ENCODE measurements around the gene SGCG.
"Not testable (repeated sequence)": the region's sequence is repeated elsewhere in the genome, so short reads cannot be mapped to it uniquely, and the experiment has no call there.

The SGCG gene

DNA sequence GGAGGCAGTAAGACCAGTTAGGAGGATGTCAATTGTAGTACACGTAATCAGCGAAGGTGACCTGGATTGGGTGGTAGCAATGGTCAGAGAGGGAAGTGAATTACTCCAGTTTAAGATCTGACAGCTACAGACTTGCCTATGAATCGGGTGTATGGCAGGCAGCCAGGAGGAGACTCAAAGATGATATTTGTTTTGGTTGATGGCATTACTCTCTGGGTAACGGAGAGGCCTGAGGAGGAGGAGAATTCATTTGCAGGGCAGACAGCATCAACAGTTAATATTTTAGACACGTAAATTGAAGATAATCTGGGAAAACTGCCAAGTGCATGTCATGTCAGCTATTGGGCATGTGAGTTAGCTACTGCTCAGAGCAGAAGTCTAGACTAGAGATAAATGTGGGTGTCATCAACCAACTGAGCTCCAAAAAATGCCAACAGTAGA lies 109.2 kb downstream of the SGCG start:
- peak; percentile 7 for DNase-seq (ENCODE audit: low read depth)
- TF ChIP-seq CTCF (conservative IDR thresholded peaks at IDR 0.05; ENCODE audit: low read depth, low read length): no peak
- H3K4me3 ChIP-seq (ENCODE audit: low read length): no peak overlapping the region

DNA sequence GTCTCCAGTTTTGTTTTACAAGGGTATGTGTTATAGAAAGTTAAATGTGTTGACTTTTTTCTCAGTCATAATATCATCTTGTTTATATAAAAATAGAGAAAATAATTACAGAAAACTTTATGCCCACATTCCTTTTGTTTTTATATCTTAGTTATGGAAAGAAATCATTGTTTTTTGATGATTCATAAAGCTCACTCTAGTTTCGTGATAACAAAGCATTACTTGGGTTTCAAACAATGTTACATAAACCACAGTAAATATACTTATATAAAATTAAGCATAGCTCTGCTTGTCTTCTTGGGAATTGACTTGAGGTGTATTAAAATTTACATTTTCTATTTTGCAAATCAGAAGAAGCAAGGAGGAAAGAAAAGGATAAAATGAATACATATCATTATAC lies 111.8 kb downstream of the SGCG start:
- H3K4me3 ChIP-seq (ENCODE audit: low read length): no peak overlapping the region
- no peak for DNase-seq (ENCODE audit: low read depth)
- no peak for TF ChIP-seq CTCF (conservative IDR thresholded peaks at IDR 0.05; ENCODE audit: low read depth, low read length)

DNA sequence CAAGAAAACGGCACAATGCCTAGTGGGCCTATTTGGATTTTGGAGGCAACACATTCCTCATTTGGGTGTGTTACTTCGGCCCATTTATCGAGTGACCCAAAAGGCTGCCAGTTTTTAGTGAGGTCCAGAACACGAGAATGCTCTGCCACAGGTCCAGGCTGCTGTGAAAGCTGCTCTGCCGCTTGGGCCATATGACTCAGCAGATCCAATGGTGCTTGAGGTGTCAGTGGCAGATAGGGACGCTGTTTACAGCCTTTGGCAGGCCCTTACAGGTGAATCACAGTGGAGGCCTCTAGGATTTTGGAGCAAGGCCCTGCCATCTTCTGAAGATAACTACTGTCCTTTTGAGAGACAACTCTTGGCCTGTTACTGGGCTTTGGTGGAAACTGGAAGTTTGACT lies 134.1 kb downstream of the SGCG start:
- H3K4me3 ChIP-seq (ENCODE audit: low read length); DNase-seq (ENCODE audit: low read depth): not testable (repeated sequence)

GRCh38 chr13:23319883-23320224 lies 139.1 kb downstream of the SGCG start:
- DNase-seq (ENCODE audit: low read depth): no peak
- no peak overlapping the region for H3K4me3 ChIP-seq (ENCODE audit: low read length)
- TF ChIP-seq CTCF (conservative IDR thresholded peaks at IDR 0.05; ENCODE audit: low read depth, low read length): no peak

DNA sequence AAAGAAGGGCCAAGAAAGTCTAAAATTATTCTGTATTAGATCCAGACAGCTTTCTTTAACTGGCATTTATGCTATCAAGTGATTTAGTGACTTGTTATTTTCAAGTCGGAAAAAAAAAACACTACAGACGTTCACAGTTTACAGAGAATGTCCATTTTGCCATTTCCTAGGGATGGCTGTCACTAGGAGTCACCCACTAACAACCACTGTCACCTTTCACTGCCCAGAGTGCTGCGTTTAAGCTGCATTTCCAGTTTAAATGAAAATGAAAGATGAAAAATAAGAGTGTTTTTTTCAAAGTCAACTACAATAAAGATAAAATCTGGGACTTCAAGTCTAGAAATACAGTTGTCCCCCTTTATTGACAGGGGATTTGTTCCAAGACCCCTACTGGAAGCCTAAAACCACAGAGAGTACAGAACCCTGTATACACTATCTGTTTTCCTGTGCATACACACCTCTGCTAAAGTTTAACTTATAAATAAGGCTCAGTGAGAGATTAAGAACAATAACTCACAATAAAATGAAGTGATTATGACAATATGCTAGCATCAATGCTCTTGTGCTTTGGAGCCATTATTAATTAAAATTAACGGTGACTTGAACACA lies 140.3 kb downstream of the SGCG start:
- TF ChIP-seq CTCF (conservative IDR thresholded peaks at IDR 0.05; ENCODE audit: low read depth, low read length): no peak
- DNase-seq (ENCODE audit: low read depth): no peak
- no peak overlapping the region for H3K4me3 ChIP-seq (ENCODE audit: low read length)

DNA sequence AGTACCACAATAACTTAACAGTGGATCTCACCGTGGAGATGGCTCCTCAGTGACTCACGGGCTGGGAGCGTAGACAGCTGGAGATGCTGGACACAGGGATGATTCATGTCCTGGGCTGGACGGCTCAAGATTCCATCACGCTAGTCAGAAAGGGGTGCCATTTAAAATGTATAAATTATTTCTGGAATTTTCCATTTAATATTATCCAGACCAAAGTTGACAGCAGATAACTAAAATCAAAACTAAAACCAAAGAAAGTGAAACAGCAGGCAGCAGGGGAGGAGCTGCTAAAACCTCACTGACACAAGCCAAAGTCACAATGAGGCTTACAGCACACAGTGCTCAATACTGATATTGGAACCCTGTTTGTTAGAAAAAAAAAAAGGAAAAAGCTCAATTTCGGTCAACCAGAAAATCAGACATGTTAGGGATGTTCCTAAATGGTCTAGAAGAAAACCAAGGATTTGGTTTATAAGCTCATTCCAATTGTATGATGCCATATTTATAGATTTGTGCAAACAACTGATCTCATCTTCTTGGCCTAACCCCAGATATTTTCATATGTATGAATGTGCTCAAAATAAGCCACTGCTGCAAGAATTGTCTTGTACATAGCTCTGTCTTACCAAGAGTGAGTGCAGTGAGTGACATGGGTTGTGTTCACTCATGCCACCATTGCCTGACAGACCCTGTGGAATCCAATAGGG lies 140.9 kb downstream of the SGCG start:
- TF ChIP-seq CTCF (conservative IDR thresholded peaks at IDR 0.05; ENCODE audit: low read depth, low read length): no peak
- H3K4me3 ChIP-seq (ENCODE audit: low read length): peak overlapping the region; percentile 10
- DNase-seq (ENCODE audit: low read depth): peak; percentile 94

GRCh38 chr13:23322353-23323336 lies 141.9 kb downstream of the SGCG start:
- no peak for DNase-seq (ENCODE audit: low read depth)
- no peak overlapping the region for H3K4me3 ChIP-seq (ENCODE audit: low read length)
- no peak for TF ChIP-seq CTCF (conservative IDR thresholded peaks at IDR 0.05; ENCODE audit: low read depth, low read length)

Measured in retinal pigment epithelial cell (primary cell).